ENCODE data around the gene RAB3GAP2.

RAB3GAP2 gene

GRCh38 chr1:220300442-220301121 is 28.3 kb upstream of the RAB3GAP2 start:
- H3K27me3 Mint-ChIP-seq, result peaks cover 21% of the 10 kb centered on the region
- H3K4me3 Mint-ChIP-seq, result no peak overlapping the region
- H3K36me3 Mint-ChIP-seq (ENCODE audit: low read depth), result no peaks in the 10 kb centered on the region
- H3K4me1 Mint-ChIP-seq (ENCODE audit: low read depth), result no peaks in the 10 kb centered on the region
- H3K9me3 Mint-ChIP-seq, result no peaks in the 10 kb centered on the region
- H3K27ac Mint-ChIP-seq, result no peak overlapping the region

GRCh38 chr1:220299337-220299736 is 27.1 kb upstream of the RAB3GAP2 start:
- H3K4me3 Mint-ChIP-seq, result no peak overlapping the region
- H3K27ac Mint-ChIP-seq, result no peak overlapping the region
- no peaks in the 10 kb centered on the region for H3K9me3 Mint-ChIP-seq
- H3K4me1 Mint-ChIP-seq (ENCODE audit: low read depth), result no peaks in the 10 kb centered on the region
- no peaks in the 10 kb centered on the region for H3K36me3 Mint-ChIP-seq (ENCODE audit: low read depth)
- peaks cover 17% of the 10 kb centered on the region for H3K27me3 Mint-ChIP-seq

- no peak overlapping the region for H3K4me3 Mint-ChIP-seq
- no peak overlapping the region for H3K27ac Mint-ChIP-seq
- H3K4me1 Mint-ChIP-seq (ENCODE audit: low read depth), result no peaks in the 10 kb centered on the region
These were observed 26.4 kb upstream of the RAB3GAP2 start for GRCh38 chr1:220298470-220299205.

GRCh38 chr1:220296981-220297380 is 24.7 kb upstream of the RAB3GAP2 start:
- no peaks in the 10 kb centered on the region for H3K9me3 Mint-ChIP-seq
- H3K27me3 Mint-ChIP-seq, result peaks cover 22% of the 10 kb centered on the region
- H3K4me1 Mint-ChIP-seq (ENCODE audit: low read depth), result no peaks in the 10 kb centered on the region
- H3K36me3 Mint-ChIP-seq (ENCODE audit: low read depth), result no peaks in the 10 kb centered on the region
- no peak overlapping the region for H3K27ac Mint-ChIP-seq
- H3K4me3 Mint-ChIP-seq, result no peak overlapping the region

More at GRCh38 chr1:220298470-220299205, 26.4 kb upstream of the RAB3GAP2 start:
- peaks cover 16% of the 10 kb centered on the region for H3K27me3 Mint-ChIP-seq
- H3K9me3 Mint-ChIP-seq, result no peaks in the 10 kb centered on the region
- H3K36me3 Mint-ChIP-seq (ENCODE audit: low read depth), result no peaks in the 10 kb centered on the region

- H3K27me3 Mint-ChIP-seq, result peaks cover 30% of the 10 kb centered on the region
These were observed 22.6 kb upstream of the RAB3GAP2 start for GRCh38 chr1:220294846-220295301.

GRCh38 chr1:220291580-220291979 is 19.3 kb upstream of the RAB3GAP2 start:
- H3K36me3 Mint-ChIP-seq (ENCODE audit: low read depth), result no peaks in the 10 kb centered on the region
- no peaks in the 10 kb centered on the region for H3K9me3 Mint-ChIP-seq
- H3K4me1 Mint-ChIP-seq (ENCODE audit: low read depth), result no peaks in the 10 kb centered on the region
- H3K4me3 Mint-ChIP-seq, result no peak overlapping the region
- H3K27ac Mint-ChIP-seq, result no peak overlapping the region
- H3K27me3 Mint-ChIP-seq, result peaks cover 35% of the 10 kb centered on the region

More at GRCh38 chr1:220294846-220295301, 22.6 kb upstream of the RAB3GAP2 start:
- Mint-ChIP-seq H3K4me1 (ENCODE audit: low read depth) (no peaks in the 10 kb centered on the region), H3K9me3 (no peaks in the 10 kb centered on the region), H3K4me3 (no peak overlapping the region), H3K27ac (no peak overlapping the region), H3K36me3 (ENCODE audit: low read depth) (no peaks in the 10 kb centered on the region)

- Mint-ChIP-seq H3K36me3 (ENCODE audit: low read depth) (no peaks in the 10 kb centered on the region), H3K27me3 (peaks cover 28% of the 10 kb centered on the region), H3K27ac (no peak overlapping the region), H3K4me1 (ENCODE audit: low read depth) (no peaks in the 10 kb centered on the region), H3K9me3 (no peaks in the 10 kb centered on the region), H3K4me3 (no peak overlapping the region)
These were observed 18.0 kb upstream of the RAB3GAP2 start for GRCh38 chr1:220290140-220290761.

- Mint-ChIP-seq H3K36me3 (ENCODE audit: low read depth) (no peaks in the 10 kb centered on the region), H3K27ac (no peak overlapping the region), H3K4me3 (no peak overlapping the region), H3K9me3 (no peaks in the 10 kb centered on the region), H3K4me1 (ENCODE audit: low read depth) (no peaks in the 10 kb centered on the region), H3K27me3 (peaks cover 13% of the 10 kb centered on the region)
These were observed 14.9 kb upstream of the RAB3GAP2 start for GRCh38 chr1:220287129-220287528.

GRCh38 chr1:220283625-220284024 is 11.4 kb upstream of the RAB3GAP2 start:
- no peaks in the 10 kb centered on the region for H3K36me3 Mint-ChIP-seq (ENCODE audit: low read depth)
- H3K9me3 Mint-ChIP-seq, result no peaks in the 10 kb centered on the region
- H3K4me3 Mint-ChIP-seq, result no peak overlapping the region
- no peaks in the 10 kb centered on the region for H3K27me3 Mint-ChIP-seq
- H3K4me1 Mint-ChIP-seq (ENCODE audit: low read depth), result no peaks in the 10 kb centered on the region
- no peak overlapping the region for H3K27ac Mint-ChIP-seq

- no peak overlapping the region for H3K27ac Mint-ChIP-seq
These were observed 8.9 kb upstream of the RAB3GAP2 start for GRCh38 chr1:220281159-220281574.

GRCh38 chr1:220280249-220280648 is 8.0 kb upstream of the RAB3GAP2 start:
- Mint-ChIP-seq H3K36me3 (ENCODE audit: low read depth) (no peaks in the 10 kb centered on the region), H3K9me3 (no peaks in the 10 kb centered on the region), H3K27ac (no peak overlapping the region), H3K4me1 (ENCODE audit: low read depth) (no peaks in the 10 kb centered on the region), H3K4me3 (no peak overlapping the region), H3K27me3 (peaks cover 5% of the 10 kb centered on the region)

More at GRCh38 chr1:220281159-220281574, 8.9 kb upstream of the RAB3GAP2 start:
- Mint-ChIP-seq H3K27me3 (peaks cover 3% of the 10 kb centered on the region), H3K9me3 (no peaks in the 10 kb centered on the region), H3K4me3 (no peak overlapping the region), H3K4me1 (ENCODE audit: low read depth) (no peaks in the 10 kb centered on the region), H3K36me3 (ENCODE audit: low read depth) (no peaks in the 10 kb centered on the region)

GRCh38 chr1:220278991-220279390 is 6.7 kb upstream of the RAB3GAP2 start:
- Mint-ChIP-seq H3K4me1 (ENCODE audit: low read depth) (no peaks in the 10 kb centered on the region), H3K27me3 (peaks cover 5% of the 10 kb centered on the region)

GRCh38 chr1:220275430-220275829 is 3.2 kb upstream of the RAB3GAP2 start:
- H3K27ac Mint-ChIP-seq, result no peak overlapping the region
- peaks cover 7% of the 10 kb centered on the region for H3K4me1 Mint-ChIP-seq (ENCODE audit: low read depth)
- no peak overlapping the region for H3K4me3 Mint-ChIP-seq
- peaks cover 5% of the 10 kb centered on the region for H3K27me3 Mint-ChIP-seq
- H3K9me3 Mint-ChIP-seq, result no peaks in the 10 kb centered on the region
- no peaks in the 10 kb centered on the region for H3K36me3 Mint-ChIP-seq (ENCODE audit: low read depth)

More at GRCh38 chr1:220278991-220279390, 6.7 kb upstream of the RAB3GAP2 start:
- Mint-ChIP-seq H3K36me3 (ENCODE audit: low read depth) (no peaks in the 10 kb centered on the region), H3K27ac (no peak overlapping the region), H3K4me3 (no peak overlapping the region), H3K9me3 (no peaks in the 10 kb centered on the region)

GRCh38 chr1:220274251-220274855 is 2.1 kb upstream of the RAB3GAP2 start:
- Mint-ChIP-seq H3K27ac (no peak overlapping the region), H3K4me1 (ENCODE audit: low read depth) (peaks cover 7% of the 10 kb centered on the region), H3K36me3 (ENCODE audit: low read depth) (no peaks in the 10 kb centered on the region), H3K4me3 (no peak overlapping the region), H3K9me3 (no peaks in the 10 kb centered on the region), H3K27me3 (peaks cover 5% of the 10 kb centered on the region)

- no peak overlapping the region for H3K27ac Mint-ChIP-seq
- peaks cover 7% of the 10 kb centered on the region for H3K36me3 Mint-ChIP-seq (ENCODE audit: low read depth)
These were observed 513 bp upstream of the RAB3GAP2 start for GRCh38 chr1:220272841-220273090.

More at GRCh38 chr1:220272841-220273090, 513 bp upstream of the RAB3GAP2 start:
- Mint-ChIP-seq H3K27me3 (peaks cover 5% of the 10 kb centered on the region), H3K9me3 (no peaks in the 10 kb centered on the region), H3K4me1 (ENCODE audit: low read depth) (peaks cover 12% of the 10 kb centered on the region), H3K4me3 (no peak overlapping the region)

Data from stimulated activated naive CD8-positive, alpha-beta T cell treated with anti-CD3 and anti-CD28 coated beads, Interleukin-15, Interleukin-2, amounts not matched to agents 100 ng/mL and 50 ng/mL, for 24 hours (primary cell).